ENCODE data around the gene APOL5. TPM values are rescaled to one million over a fixed set of nuclear protein-coding genes. Genes with fewer than 3 reads are reported as not detected.
"Not testable (repeated sequence)": the region's sequence is repeated elsewhere in the genome, so short reads cannot be mapped to it uniquely, and the experiment has no call there.

The APOL5 gene
- total RNA-seq = 1 to 10 TPM in 1 of 4 donors, not detected in 3; 4.2 TPM

GRCh38 chr22:35717572-35717971 is at the start of gene APOL5:
Gene APOL5 (plus strand): TSS chr22:35717872. CDS start chr22:35717872, 0 bp downstream.
- 81% methylated on average over 3 of the region's 3 CpGs for WGBS, 2 donors
- H3K4me1 ChIP-seq = no peaks in the 10 kb centered on the region
- no peaks in the 10 kb centered on the region for H3K36me3 ChIP-seq
- H3K27me3 ChIP-seq = no peaks in the 10 kb centered on the region
- H3K9me3 ChIP-seq = peaks cover 0 to 14% (median 0%) of the 10 kb centered on the region in 4 donors
- H3K27ac ChIP-seq = no peak within 1 kb of the TSS
- DNase-seq (ENCODE audit: low spot score in 2 of 2) = no peak
- TF ChIP-seq POLR2A (IDR thresholded peaks at IDR 0.05) = no peak
- TF ChIP-seq CTCF (IDR thresholded peaks at IDR 0.05) = no peak
- TF ChIP-seq EP300 (IDR thresholded peaks at IDR 0.05) = no peak
- H3K4me3 ChIP-seq = no peak within 1 kb of the TSS

GRCh38 chr22:35674335-35674734 is 43.3 kb upstream of the APOL5 start:
- H3K4me3 ChIP-seq = no peak overlapping the region
- no peak overlapping the region for H3K27ac ChIP-seq
- no peaks in the 10 kb centered on the region for H3K36me3 ChIP-seq
- no peaks in the 10 kb centered on the region for H3K4me1 ChIP-seq
- H3K9me3 ChIP-seq = peaks cover 0 to 8% (median 0%) of the 10 kb centered on the region in 4 donors
- TF ChIP-seq POLR2A (IDR thresholded peaks at IDR 0.05) (no peak), CTCF (IDR thresholded peaks at IDR 0.05) (no peak), EP300 (IDR thresholded peaks at IDR 0.05) (no peak)
- H3K27me3 ChIP-seq = no peaks in the 10 kb centered on the region
- no peak for DNase-seq (ENCODE audit: low spot score in 2 of 2)

- not testable (repeated sequence) for H3K27ac ChIP-seq; H3K27me3 ChIP-seq; H3K36me3 ChIP-seq; H3K4me3 ChIP-seq; DNase-seq (ENCODE audit: low spot score in 2 of 2); H3K4me1 ChIP-seq; H3K9me3 ChIP-seq
- WGBS, 2 donors = 54 to 89% methylated on average over 1 of the region's 1 CpG
Observed at GRCh38 chr22:35676065-35676464, 41.6 kb upstream of the APOL5 start.

GRCh38 chr22:35677460-35678187 is 40.0 kb upstream of the APOL5 start:
- H3K27ac ChIP-seq = no peak overlapping the region
- WGBS, 2 donors = 53 to 61% methylated on average over 7 of the region's 7 CpGs
- no peak overlapping the region for H3K4me3 ChIP-seq
- H3K27me3 ChIP-seq = no peaks in the 10 kb centered on the region
- H3K36me3 ChIP-seq = no peaks in the 10 kb centered on the region
- TF ChIP-seq POLR2A (IDR thresholded peaks at IDR 0.05) = no peak
- TF ChIP-seq EP300 (IDR thresholded peaks at IDR 0.05) = no peak
- TF ChIP-seq CTCF (IDR thresholded peaks at IDR 0.05) = no peak
- H3K4me1 ChIP-seq = no peaks in the 10 kb centered on the region
- no peaks in the 10 kb centered on the region for H3K9me3 ChIP-seq
- no peak for DNase-seq (ENCODE audit: low spot score in 2 of 2)

GRCh38 chr22:35678836-35679235 is 38.8 kb upstream of the APOL5 start:
- TF ChIP-seq POLR2A (IDR thresholded peaks at IDR 0.05) = no peak
- TF ChIP-seq EP300 (IDR thresholded peaks at IDR 0.05) = no peak
- TF ChIP-seq CTCF (IDR thresholded peaks at IDR 0.05) = no peak
- H3K36me3 ChIP-seq = no peaks in the 10 kb centered on the region
- no peaks in the 10 kb centered on the region for H3K9me3 ChIP-seq
- H3K4me3 ChIP-seq = no peak overlapping the region
- no peak overlapping the region for H3K27ac ChIP-seq
- DNase-seq (ENCODE audit: low spot score in 2 of 2) = no peak
- no peaks in the 10 kb centered on the region for H3K27me3 ChIP-seq
- H3K4me1 ChIP-seq = no peaks in the 10 kb centered on the region
- WGBS, 2 donors = 90 to 92% methylated on average over 2 of the region's 2 CpGs

GRCh38 chr22:35679492-35679891 is 38.2 kb upstream of the APOL5 start:
- not testable (repeated sequence) for H3K4me3 ChIP-seq; H3K36me3 ChIP-seq; H3K27ac ChIP-seq; H3K4me1 ChIP-seq; H3K9me3 ChIP-seq; H3K27me3 ChIP-seq; DNase-seq (ENCODE audit: low spot score in 2 of 2)
- 62% methylated on average over 4 of the region's 4 CpGs for WGBS, 2 donors
